HG03066 (cell line): ENCODE results near the gene SLX4IP.

Experiments used
- ATAC-seq: cut with Tn5 transposase; IDR thresholded peaks from one replicate; pipeline ENCODE4 v1.9.1; 2021; ENCODE audit warnings: low read depth; ENCODE audit not compliant: unreplicated experiment

Gene SLX4IP

GRCh38 chr20:10619427-10619826 lies 184.3 kb downstream of the SLX4IP start:
- ATAC-seq: no peak

- no peak for ATAC-seq
These were observed 186.0 kb downstream of the SLX4IP start for GRCh38 chr20:10621149-10621548.

- no peak for ATAC-seq
These were observed 187.7 kb downstream of the SLX4IP start for GRCh38 chr20:10622657-10623418.

- no peak for ATAC-seq
These were observed 190.5 kb downstream of the SLX4IP start for GRCh38 chr20:10625641-10626040.

- no peak for ATAC-seq
These were observed 191.8 kb downstream of the SLX4IP start for GRCh38 chr20:10626896-10627295.

GRCh38 chr20:10629946-10630650 lies 195.0 kb downstream of the SLX4IP start:
- no peak for ATAC-seq

- no peak for ATAC-seq
These were observed 196.0 kb downstream of the SLX4IP start for GRCh38 chr20:10631126-10631525.

GRCh38 chr20:10632721-10633509 lies 197.8 kb downstream of the SLX4IP start:
- ATAC-seq: no peak

- no peak for ATAC-seq
These were observed 198.6 kb downstream of the SLX4IP start for GRCh38 chr20:10633718-10634117.

GRCh38 chr20:10634211-10634610 lies 199.1 kb downstream of the SLX4IP start:
- no peak for ATAC-seq

GRCh38 chr20:10634683-10635411 lies 199.7 kb downstream of the SLX4IP start:
- no peak for ATAC-seq

- no peak for ATAC-seq
These were observed 200.5 kb downstream of the SLX4IP start for GRCh38 chr20:10635476-10636208.

- no peak for ATAC-seq
These were observed 201.3 kb downstream of the SLX4IP start for GRCh38 chr20:10636326-10636818.

- no peak for ATAC-seq
These were observed 202.0 kb downstream of the SLX4IP start for GRCh38 chr20:10637031-10637559.

- no peak for ATAC-seq
These were observed 202.5 kb downstream of the SLX4IP start for GRCh38 chr20:10637563-10637962.

- no peak for ATAC-seq
These were observed 204.1 kb downstream of the SLX4IP start for GRCh38 chr20:10639077-10639736.

GRCh38 chr20:10639737-10640556 lies 204.8 kb downstream of the SLX4IP start:
- no peak for ATAC-seq

- no peak for ATAC-seq
These were observed 205.8 kb downstream of the SLX4IP start for GRCh38 chr20:10640897-10641296.
